Regular cardiac myocyte (primary cell): ENCODE results near the gene CLEC17A. TPM values are rescaled to one million over a fixed set of nuclear protein-coding genes. Genes with fewer than 3 reads are reported as not detected.

Source experiments
- total RNA-seq: library from RNA; depleted of rRNA; stranded (reverse); fragments of >200 nt; gene quantifications from 2 replicates; pipeline ENCODE4 v1.2.3, GENCODE V29; 2014

CLEC17A gene
- under 0.01 TPM in 2 replicates for total RNA-seq

GRCh38 chr19:14582894-14583340, at the start of gene CLEC17A:
TSS of gene CLEC17A (plus strand) at chr19:14583084. CDS start at chr19:14583161, 77 bp downstream.

GRCh38 chr19:14571695-14572490, 11.0 kb upstream of the CLEC17A start, which contains the start of gene NDUFB7:
TSS of gene NDUFB7 (minus strand) at chr19:14572066. CDS start at chr19:14572000, 66 bp downstream.

Other genes with a start within 250 kb of the CLEC17A start
- gene ADGRE5, start 201.6 kb upstream of the CLEC17A start, total RNA-seq, result 17.2 and 85.1 TPM in 2 replicates
- 28.8 and 116 TPM in 2 replicates for gene DDX39A, start 163.7 kb upstream of the CLEC17A start, total RNA-seq
- 106 and 108 TPM in 2 replicates for gene PKN1, start 149.8 kb upstream of the CLEC17A start, total RNA-seq
- 1.7 and 3.5 TPM in 2 replicates for gene PTGER1, start 107.7 kb upstream of the CLEC17A start, total RNA-seq
- gene GIPC1, start 87.0 kb upstream of the CLEC17A start, total RNA-seq, result 95.0 and 118 TPM in 2 replicates
- gene DNAJB1, start 64.7 kb upstream of the CLEC17A start, total RNA-seq, result 50.2 and 73.2 TPM in 2 replicates
- gene TECR, start 53.5 kb upstream of the CLEC17A start, total RNA-seq, result 9.3 and 26.8 TPM in 2 replicates
- 299 and 304 TPM in 2 replicates for gene NDUFB7, start 11.0 kb upstream of the CLEC17A start, total RNA-seq
- gene ADGRE3, start 91.8 kb downstream of the CLEC17A start, total RNA-seq, result not detected in 2 replicates
- 18.4 and 21.4 TPM in 2 replicates for gene ZNF333, start 107.0 kb downstream of the CLEC17A start, total RNA-seq
- under 0.01 and 2.9 TPM in 2 replicates for gene ADGRE2, start 195.5 kb downstream of the CLEC17A start, total RNA-seq